NCI-H345 (cell line): ENCODE results near the gene PP2D1.
"Not testable (repeated sequence)": the region's sequence is repeated elsewhere in the genome, so short reads cannot be mapped to it uniquely, and the experiment has no call there.

ENCODE experiments used
- DNase-seq: peaks from one replicate; lab custom pipeline; 2025; lab: John Stamatoyannopoulos, UW

PP2D1 gene

GRCh38 chr3:19967812-19968211, 44.3 kb downstream of the PP2D1 start:
- no peak for DNase-seq

- no peak for DNase-seq
Observed at GRCh38 chr3:19967208-19967607, 44.9 kb downstream of the PP2D1 start.

GRCh38 chr3:19961960-19962359, 50.1 kb downstream of the PP2D1 start:
- no peak for DNase-seq

- DNase-seq = no peak
Observed at GRCh38 chr3:19960696-19961095, 51.4 kb downstream of the PP2D1 start.

- DNase-seq = no peak
Observed at GRCh38 chr3:19959505-19959904, 52.6 kb downstream of the PP2D1 start.

GRCh38 chr3:19957354-19957753, 54.7 kb downstream of the PP2D1 start:
- not testable (repeated sequence) for DNase-seq

- no peak for DNase-seq
Observed at GRCh38 chr3:19954676-19955075, 57.4 kb downstream of the PP2D1 start.

- DNase-seq = no peak
Observed at GRCh38 chr3:19950316-19950715, 61.7 kb downstream of the PP2D1 start.

- no peak for DNase-seq
Observed at GRCh38 chr3:19948226-19948591, 63.9 kb downstream of the PP2D1 start.

- DNase-seq = peak; percentile 25
Observed at GRCh38 chr3:19947549-19948225, 64.4 kb downstream of the PP2D1 start.

- peak; percentile 96 for DNase-seq
Observed at GRCh38 chr3:19946832-19947548, 65.1 kb downstream of the PP2D1 start, which contains the start of gene RAB5A. TSS of gene RAB5A (plus strand) at chr3:19947097. CDS start at chr3:19950899, 3,802 bp downstream.

- DNase-seq = peak; percentile 50
Observed at GRCh38 chr3:19945969-19946831, 65.9 kb downstream of the PP2D1 start.

- no peak for DNase-seq
Observed at GRCh38 chr3:19945534-19945933, 66.5 kb downstream of the PP2D1 start.

- no peak for DNase-seq
Observed at GRCh38 chr3:19940643-19941042, 71.4 kb downstream of the PP2D1 start.

- no peak for DNase-seq
Observed at GRCh38 chr3:19938295-19938627, 73.8 kb downstream of the PP2D1 start.

GRCh38 chr3:19937459-19938294, 74.4 kb downstream of the PP2D1 start:
- no peak for DNase-seq
